ENCODE data around the gene PDE3B.

GRCh38 chr11:14855890-14856289 is 212.3 kb downstream of the PDE3B start:
- TF ChIP-seq CTCF (IDR thresholded peaks at IDR 0.05) (no peak), POLR2A (IDR thresholded peaks at IDR 0.05) (no peak)

All from adrenal gland (tissue), 5 donors.